Stimulated activated CD4-positive, alpha-beta T cell treated with anti-CD3 and anti-CD28 coated beads, Interleukin-12 subunit alpha, Interleukin-12 subunit beta, amount 100 ng/mL, for 24 hours (primary cell): ENCODE measurements around the gene NPEPL1.
"Not testable (repeated sequence)": the region's sequence is repeated elsewhere in the genome, so short reads cannot be mapped to it uniquely, and the experiment has no call there.

Experiments
- DNase-seq, 2 experiments: peaks; one replicate each; pipeline ENCODE4 v3.0.0-alpha.2; 2020; ENCODE audit warnings: low read depth in 2 of 2

The NPEPL1 gene, protein sequence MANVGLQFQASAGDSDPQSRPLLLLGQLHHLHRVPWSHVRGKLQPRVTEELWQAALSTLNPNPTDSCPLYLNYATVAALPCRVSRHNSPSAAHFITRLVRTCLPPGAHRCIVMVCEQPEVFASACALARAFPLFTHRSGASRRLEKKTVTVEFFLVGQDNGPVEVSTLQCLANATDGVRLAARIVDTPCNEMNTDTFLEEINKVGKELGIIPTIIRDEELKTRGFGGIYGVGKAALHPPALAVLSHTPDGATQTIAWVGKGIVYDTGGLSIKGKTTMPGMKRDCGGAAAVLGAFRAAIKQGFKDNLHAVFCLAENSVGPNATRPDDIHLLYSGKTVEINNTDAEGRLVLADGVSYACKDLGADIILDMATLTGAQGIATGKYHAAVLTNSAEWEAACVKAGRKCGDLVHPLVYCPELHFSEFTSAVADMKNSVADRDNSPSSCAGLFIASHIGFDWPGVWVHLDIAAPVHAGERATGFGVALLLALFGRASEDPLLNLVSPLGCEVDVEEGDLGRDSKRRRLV

GRCh38 chr20:58692579-58693225 is at the start of gene NPEPL1:
TSS of gene NPEPL1 (plus strand) at chr20:58692800. CDS start at chr20:58692901, 101 bp downstream.
- DNase-seq, result peak; percentile 25 to 52

DNA sequence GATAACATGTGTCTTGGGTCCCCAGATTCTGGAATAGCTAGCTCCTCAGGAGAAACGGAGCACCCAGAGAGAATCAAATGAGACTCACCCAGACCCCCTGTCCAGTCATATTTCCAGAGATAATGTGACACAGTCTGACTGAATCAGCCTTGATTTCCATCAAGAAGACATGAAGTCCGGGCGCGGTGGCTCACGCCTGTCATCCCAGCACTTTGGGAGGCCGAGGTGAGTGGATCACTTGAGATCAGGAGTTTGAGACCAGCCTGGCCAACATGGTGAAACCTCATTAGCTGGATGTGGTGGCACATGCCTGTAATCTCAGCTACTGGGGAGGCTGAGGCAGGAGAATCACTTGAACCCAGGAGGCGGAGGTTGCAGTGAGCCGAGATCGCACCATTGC is 49.7 kb upstream of the NPEPL1 start:
- not testable (repeated sequence) for DNase-seq

- DNase-seq, result no peak
Measured at GRCh38 chr20:58645412-58645968, 47.1 kb upstream of the NPEPL1 start.

- DNase-seq, result no peak
Measured at GRCh38 chr20:58646257-58646656, 46.3 kb upstream of the NPEPL1 start.

DNA sequence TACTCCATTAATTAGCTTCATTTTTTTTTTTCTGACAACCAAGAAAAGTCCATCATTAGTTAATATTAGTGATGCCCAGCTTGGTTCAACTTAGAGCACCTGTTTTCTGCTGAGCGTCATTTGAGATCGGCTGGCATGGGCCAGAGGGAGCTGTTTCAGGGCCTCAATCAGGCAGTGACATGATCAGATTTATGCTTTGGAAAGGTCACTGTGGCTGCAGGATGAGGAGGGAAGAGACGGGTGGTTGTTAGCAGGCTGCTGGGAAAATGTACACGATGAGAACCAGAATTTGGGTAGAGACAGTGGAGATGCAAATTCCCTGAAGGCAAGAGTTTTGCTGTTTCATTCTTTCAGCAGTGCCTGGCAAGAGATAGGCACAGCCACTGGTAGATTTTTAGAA is 45.9 kb upstream of the NPEPL1 start:
- DNase-seq, result no peak

DNA sequence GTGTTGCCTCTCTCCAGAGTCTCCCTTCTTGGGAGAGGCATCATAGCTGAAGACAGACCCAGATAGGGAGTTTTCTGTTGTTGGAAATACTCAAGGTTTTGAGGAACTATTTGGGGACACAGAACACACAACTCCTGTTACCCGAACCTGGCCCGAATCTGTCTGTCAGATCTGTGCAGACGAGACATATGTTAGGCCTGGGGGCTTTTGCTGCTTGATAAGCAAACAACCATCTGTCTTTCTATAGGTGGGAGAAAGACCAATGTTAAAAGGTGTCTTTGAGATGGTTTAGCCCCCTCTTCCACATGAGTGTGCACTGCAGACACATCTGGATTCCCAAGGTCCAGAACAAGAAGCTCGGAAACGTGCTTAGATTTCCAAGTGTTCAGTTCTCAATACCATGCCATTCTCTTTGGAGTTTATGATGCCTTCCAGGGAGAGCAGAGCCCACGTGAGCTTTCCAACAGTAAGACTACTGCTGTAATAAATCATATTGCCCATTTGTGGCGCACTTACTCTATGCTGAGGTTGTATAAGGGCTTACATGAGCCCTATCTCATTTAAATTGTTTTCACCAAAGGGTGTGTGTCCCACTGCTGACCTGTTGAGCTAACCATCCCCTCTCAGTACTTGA is 45.3 kb upstream of the NPEPL1 start:
- no peak for DNase-seq

- no peak for DNase-seq
Measured at GRCh38 chr20:58647796-58648501, 44.7 kb upstream of the NPEPL1 start.

DNA sequence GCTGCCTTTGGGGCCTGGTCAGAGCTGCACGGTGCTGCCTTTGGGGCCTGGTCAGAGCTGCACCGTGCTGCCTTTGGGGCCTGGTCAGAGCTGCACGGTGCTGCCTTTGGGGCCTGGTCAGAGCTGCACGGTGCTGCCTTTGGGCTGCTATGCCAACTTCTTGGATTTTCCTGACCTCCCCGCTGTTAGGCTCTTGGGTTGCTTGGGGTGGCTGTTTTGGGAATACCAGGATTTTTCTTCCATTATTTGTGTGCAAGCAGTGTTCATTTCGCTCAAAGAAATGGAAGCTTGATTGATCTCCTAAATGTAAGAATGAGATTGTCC is 44.1 kb upstream of the NPEPL1 start:
- DNase-seq, result not testable (repeated sequence)

GRCh38 chr20:58649288-58650180 is 43.1 kb upstream of the NPEPL1 start:
- peak in 1 of 2 experiments; percentile 22 for DNase-seq

DNA sequence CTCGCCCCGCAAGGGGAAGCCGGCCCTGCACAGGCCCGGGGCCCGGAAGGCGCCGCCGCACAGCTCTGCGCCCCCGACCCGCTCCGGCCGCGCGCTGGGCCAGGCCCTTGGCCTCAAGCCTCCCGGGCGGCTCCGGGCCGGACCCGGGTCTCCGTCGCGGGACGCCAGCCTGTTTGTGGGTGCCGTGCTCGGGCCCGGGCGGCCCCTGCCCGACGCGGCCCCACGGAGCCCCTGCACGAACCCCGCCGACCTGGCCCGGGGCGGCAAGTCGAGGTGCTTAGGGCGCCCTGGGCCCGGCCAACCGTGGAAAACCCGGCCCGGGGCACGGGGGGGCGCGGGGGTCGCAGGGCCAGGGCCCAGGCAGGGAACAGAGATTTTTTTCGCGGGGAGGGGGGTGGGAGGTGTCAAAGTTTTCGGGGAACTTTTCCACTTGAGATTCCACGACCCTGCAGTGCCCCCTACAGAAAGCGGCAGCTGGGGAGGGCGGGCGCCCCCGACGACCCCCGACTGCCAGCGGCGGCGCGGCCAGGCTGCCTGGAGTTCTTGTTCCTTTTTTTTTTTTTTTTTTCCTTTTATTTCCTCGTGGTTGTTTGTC is 42.3 kb upstream of the NPEPL1 start:
- peak in 1 of 2 experiments; percentile 15 for DNase-seq

DNA sequence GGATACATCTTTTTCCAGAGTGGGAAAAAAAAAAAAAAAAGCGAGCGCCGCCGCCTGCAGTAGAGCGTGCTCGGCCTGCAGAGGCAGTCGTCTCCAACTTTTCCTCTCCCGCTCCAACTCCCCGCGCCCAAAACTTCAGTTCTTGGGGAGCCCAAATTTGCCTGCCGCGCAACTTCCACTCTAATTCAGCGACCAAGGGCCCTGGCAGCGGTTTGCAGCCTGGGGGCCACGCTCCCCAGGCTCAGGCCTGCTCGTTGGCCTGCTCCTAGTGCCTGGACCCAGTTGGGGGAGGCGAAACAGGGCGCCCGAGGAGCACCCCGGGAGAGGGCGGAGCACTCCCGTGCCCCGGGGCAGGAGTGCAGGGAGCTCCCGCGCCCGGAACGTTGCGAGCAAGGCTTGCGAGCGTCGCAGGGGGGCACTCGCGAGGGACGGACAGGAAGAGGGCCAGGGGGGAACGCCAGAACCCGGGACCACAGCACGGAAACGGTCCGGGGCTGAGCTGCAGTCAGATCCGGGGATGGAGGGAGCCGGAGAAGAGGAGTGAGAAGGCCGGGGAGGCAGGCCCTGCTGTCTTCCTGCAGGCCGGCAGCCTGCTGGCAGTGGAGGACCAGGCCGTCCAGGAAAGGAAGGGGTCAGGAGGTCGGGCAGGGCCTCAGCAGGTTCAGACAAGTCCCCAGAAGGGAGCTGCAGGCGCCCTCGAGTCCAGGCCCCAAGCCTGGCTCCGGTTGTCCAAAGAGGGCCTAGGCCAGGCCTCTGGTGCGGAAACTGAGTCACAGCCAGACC is 41.6 kb upstream of the NPEPL1 start, which contains the start of gene STX16:
TSS of gene STX16 (plus strand) at position 508 of the 783 bp plus-strand sequence. CDS start 724 bp downstream, outside the sequence.
- DNase-seq, result peak; percentile 82 to 84

- DNase-seq, result no peak
Measured at GRCh38 chr20:58651559-58651945, 41.0 kb upstream of the NPEPL1 start.

GRCh38 chr20:58651946-58652605 is 40.5 kb upstream of the NPEPL1 start:
- peak; percentile 17 to 43 for DNase-seq

DNA sequence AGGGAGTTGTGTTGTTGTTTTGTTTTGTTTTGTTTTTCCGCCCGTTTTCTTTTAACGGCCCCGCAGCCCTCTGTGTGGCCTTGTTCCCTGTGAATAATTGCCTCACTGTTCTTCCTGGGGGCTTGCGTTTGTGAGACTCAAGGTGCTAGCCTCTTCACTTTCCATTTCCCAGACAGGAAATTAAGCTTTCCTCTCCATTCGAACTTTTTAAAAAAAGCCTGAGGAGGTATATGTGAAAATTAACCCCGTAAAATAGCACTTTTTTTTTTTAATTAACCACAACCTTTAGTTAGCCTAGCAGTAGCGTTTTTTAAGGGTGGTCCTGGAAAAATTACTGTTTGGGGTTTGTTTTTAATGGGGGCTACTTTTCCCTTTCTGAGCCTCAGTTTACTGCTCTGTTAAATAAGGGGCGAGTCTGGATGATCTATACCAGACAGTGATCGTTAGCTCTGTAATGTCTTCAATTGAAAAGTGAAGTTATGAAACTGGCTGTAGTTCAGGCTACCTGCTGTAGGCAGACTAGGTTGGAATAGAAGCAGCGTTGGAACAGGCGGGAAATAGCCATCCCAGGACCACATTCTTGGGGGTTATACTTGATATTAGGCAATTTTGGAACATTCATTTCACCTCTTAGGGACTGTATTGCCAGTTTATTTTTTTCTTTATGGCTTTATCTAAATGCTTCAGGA is 39.9 kb upstream of the NPEPL1 start:
- no peak for DNase-seq

GRCh38 chr20:58654337-58654736 is 38.3 kb upstream of the NPEPL1 start:
- DNase-seq, result no peak

DNA sequence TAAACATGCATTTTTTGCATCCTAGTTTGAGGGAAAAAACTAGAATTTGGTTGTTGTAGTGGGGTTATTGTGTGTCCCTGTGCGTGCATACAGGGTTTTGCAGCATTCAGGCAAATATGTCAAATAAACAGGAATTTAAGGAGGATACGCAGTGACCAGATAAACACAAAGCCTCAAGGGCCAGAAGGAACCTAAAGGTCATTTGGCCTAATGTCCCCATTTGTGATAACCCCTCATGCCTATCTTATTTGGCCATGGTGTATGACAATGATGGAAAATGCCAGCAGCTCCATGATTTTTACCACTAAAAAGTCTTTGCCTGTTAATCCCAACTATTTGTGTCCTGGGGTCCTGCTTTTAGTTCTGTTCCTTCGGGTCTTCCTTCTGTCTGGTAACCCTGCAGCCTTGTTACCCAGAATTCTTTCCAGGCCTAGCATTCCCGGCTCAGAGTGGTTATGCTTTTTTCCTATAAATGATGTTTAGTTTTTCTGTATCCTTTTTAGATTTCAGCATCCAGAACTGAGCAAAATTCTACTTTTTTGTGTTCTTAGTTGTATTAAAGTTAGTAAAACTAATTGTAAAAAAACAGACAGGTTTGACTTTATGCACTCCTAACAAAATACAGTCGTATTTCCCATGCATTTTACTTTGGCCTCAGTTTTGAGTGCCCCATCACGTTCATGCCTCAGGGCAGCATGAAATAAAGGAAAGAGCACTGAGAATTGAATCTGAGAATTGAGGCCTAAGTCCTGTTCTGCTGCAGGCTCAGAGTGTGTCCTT is 37.1 kb upstream of the NPEPL1 start:
- DNase-seq, result no peak

DNA sequence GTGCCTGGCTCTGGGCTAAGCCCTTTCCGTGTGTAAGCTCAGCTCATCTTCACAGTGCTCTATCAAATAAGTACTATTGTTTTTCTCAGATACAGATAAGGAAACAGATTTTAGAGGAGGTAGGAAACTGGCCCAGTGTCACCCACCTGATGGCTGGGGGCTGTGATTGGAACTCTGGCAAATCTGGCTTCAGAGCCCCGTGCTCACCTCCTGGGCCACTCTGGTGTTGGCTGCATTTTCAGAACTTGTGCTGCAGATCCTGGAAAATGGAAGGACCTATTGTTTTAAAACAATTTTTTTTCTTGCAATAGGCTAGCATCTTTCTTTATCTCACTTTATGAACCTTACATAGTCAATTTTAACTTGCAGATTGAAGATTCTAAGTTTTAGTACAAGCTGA is 35.8 kb upstream of the NPEPL1 start:
- DNase-seq, result no peak
